ENCODE data around the gene PUS3.

PUS3 gene

GRCh38 chr11:125948278-125949051, 45.5 kb upstream of the PUS3 start:
- DNase-seq (ENCODE audit: low read depth, low spot score): no peak
- no peaks in the 10 kb centered on the region for H3K36me3 ChIP-seq (ENCODE audit: insufficient read depth, insufficient read length, low read length)
- H3K4me3 ChIP-seq (ENCODE audit: insufficient read length, low read depth): no peak overlapping the region
- no peaks in the 10 kb centered on the region for H3K27me3 ChIP-seq (ENCODE audit: insufficient read depth, insufficient read length)
- H3K9ac ChIP-seq (ENCODE audit: insufficient read length, low read depth): no peak overlapping the region
- no peaks in the 10 kb centered on the region for H3K9me3 ChIP-seq (ENCODE audit: insufficient read depth, low read length)
- peaks cover 3% of the 10 kb centered on the region for H3K4me1 ChIP-seq (ENCODE audit: insufficient read depth, insufficient read length)
- TF ChIP-seq YY1 (IDR thresholded peaks at IDR 0.05; ENCODE audit: insufficient read depth, insufficient read length): no peak
- TF ChIP-seq ZNF274 (IDR thresholded peaks at IDR 0.05; ENCODE audit: low read depth, low read length): no peak
- no peak for TF ChIP-seq SUZ12 (IDR thresholded peaks at IDR 0.05; ENCODE audit: extremely low read depth, insufficient read depth, insufficient read length)

GRCh38 chr11:125947419-125948277, 44.6 kb upstream of the PUS3 start:
- no peaks in the 10 kb centered on the region for H3K9me3 ChIP-seq (ENCODE audit: insufficient read depth, low read length)
- no peaks in the 10 kb centered on the region for H3K27me3 ChIP-seq (ENCODE audit: insufficient read depth, insufficient read length)
- H3K4me1 ChIP-seq (ENCODE audit: insufficient read depth, insufficient read length): peaks cover 6% of the 10 kb centered on the region
- H3K36me3 ChIP-seq (ENCODE audit: insufficient read depth, insufficient read length, low read length): no peaks in the 10 kb centered on the region
- TF ChIP-seq ZNF274 (IDR thresholded peaks at IDR 0.05; ENCODE audit: low read depth, low read length) (no peak), YY1 (IDR thresholded peaks at IDR 0.05; ENCODE audit: insufficient read depth, insufficient read length) (no peak), SUZ12 (IDR thresholded peaks at IDR 0.05; ENCODE audit: extremely low read depth, insufficient read depth, insufficient read length) (no peak)
- no peak overlapping the region for H3K9ac ChIP-seq (ENCODE audit: insufficient read length, low read depth)
- no peak overlapping the region for H3K4me3 ChIP-seq (ENCODE audit: insufficient read length, low read depth)
- no peak for DNase-seq (ENCODE audit: low read depth, low spot score)

DNA sequence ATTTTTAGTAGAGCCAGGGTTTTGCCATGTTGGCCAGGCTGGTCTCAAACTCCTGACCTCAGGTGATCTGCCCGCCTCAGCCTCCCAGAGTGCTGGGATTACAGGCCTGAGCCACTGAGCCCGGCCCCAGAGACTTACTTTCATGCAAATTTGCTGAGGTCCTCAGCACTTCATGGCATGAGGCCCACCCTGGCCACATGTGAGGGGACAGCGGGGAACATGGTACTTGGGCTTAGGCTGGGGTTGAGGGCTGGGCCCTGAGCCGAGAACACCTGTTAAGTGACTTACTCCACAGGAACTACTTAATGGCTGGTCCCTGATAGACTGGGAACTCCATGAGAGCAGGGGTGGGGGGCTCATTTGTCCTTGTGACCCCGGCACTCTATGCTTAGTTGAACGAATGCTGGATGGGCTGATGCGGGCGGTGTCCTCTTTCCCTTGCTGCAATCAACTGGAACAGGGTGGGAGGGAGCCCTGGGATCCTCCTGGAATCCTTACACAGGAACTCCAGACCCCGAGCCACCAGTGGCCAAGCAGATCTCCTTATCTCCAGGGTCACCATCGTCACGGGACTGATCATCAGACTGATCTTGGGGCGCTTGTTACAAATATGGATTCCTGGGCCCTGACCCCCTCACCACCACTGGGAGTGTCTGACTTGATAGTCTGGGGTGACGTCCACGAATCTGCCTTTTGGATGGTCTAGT, 43.9 kb upstream of the PUS3 start:
- DNase-seq (ENCODE audit: low read depth, low spot score): no peak
- no peak for TF ChIP-seq YY1 (IDR thresholded peaks at IDR 0.05; ENCODE audit: insufficient read depth, insufficient read length)
- H3K36me3 ChIP-seq (ENCODE audit: insufficient read depth, insufficient read length, low read length): no peaks in the 10 kb centered on the region
- H3K27me3 ChIP-seq (ENCODE audit: insufficient read depth, insufficient read length): no peaks in the 10 kb centered on the region
- H3K4me1 ChIP-seq (ENCODE audit: insufficient read depth, insufficient read length): peaks cover 6% of the 10 kb centered on the region
- H3K4me3 ChIP-seq (ENCODE audit: insufficient read length, low read depth): no peak overlapping the region
- H3K9ac ChIP-seq (ENCODE audit: insufficient read length, low read depth): no peak overlapping the region
- H3K9me3 ChIP-seq (ENCODE audit: insufficient read depth, low read length): no peaks in the 10 kb centered on the region

- Histone ChIP-seq H3K9ac (ENCODE audit: insufficient read length, low read depth) (no peak within 1 kb of the TSS), H3K4me3 (ENCODE audit: insufficient read length, low read depth) (no peak within 1 kb of the TSS), H3K27me3 (ENCODE audit: insufficient read depth, insufficient read length) (no peaks in the 10 kb centered on the region), H3K9me3 (ENCODE audit: insufficient read depth, low read length) (no peaks in the 10 kb centered on the region), H3K36me3 (ENCODE audit: insufficient read depth, insufficient read length, low read length) (no peaks in the 10 kb centered on the region), H3K4me1 (ENCODE audit: insufficient read depth, insufficient read length) (peaks cover 6% of the 10 kb centered on the region)
- TF ChIP-seq ZNF274 (IDR thresholded peaks at IDR 0.05; ENCODE audit: low read depth, low read length) (no peak), SUZ12 (IDR thresholded peaks at IDR 0.05; ENCODE audit: extremely low read depth, insufficient read depth, insufficient read length) (no peak), YY1 (IDR thresholded peaks at IDR 0.05; ENCODE audit: insufficient read depth, insufficient read length) (no peak)
- DNase-seq (ENCODE audit: low read depth, low spot score): no peak
These were observed 43.0 kb upstream of the PUS3 start, which contains the start of gene VSIG10L2 for GRCh38 chr11:125945797-125946520. TSS of gene VSIG10L2 (plus strand) at chr11:125946044. CDS start at chr11:125946056, 12 bp downstream.

DNA sequence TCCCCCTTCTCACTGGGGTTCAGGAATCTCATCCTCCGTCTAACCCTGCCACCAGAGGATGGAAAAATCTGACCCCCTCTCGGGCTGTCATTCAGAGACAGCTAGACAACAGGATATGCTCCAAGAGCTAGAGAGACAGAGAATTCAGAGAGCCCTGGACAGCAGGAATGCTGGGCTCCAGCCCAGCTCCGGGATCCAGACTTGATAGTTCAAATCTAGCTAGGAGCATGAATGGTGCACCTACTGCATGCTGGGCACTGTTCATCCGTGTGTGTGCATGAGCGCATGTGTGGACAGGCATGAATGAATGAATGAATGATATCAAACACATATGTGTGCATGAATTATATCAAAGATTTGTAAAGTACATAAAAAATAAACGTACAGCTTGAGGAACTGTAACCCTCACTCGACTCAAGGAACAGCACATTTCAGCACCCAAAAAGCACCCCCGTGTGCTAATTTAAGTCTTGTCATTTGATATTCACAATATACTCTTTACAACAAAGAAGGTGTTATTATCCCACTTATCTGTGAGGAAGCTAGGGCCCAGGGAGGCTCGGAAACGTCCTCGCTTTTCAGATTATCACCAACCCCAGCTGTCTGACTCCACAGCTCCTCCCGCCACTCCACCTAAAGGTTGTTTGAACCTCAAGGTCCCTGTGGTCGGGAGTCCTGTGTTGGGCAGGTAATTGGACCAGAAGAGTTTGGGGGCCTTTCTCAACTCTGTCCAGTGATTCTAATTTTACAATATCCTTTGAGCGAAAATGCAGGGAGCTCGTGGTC, 42.2 kb upstream of the PUS3 start:
- no peak for TF ChIP-seq SUZ12 (IDR thresholded peaks at IDR 0.05; ENCODE audit: extremely low read depth, insufficient read depth, insufficient read length)
- no peak for TF ChIP-seq YY1 (IDR thresholded peaks at IDR 0.05; ENCODE audit: insufficient read depth, insufficient read length)
- TF ChIP-seq ZNF274 (IDR thresholded peaks at IDR 0.05; ENCODE audit: low read depth, low read length): no peak

DNA sequence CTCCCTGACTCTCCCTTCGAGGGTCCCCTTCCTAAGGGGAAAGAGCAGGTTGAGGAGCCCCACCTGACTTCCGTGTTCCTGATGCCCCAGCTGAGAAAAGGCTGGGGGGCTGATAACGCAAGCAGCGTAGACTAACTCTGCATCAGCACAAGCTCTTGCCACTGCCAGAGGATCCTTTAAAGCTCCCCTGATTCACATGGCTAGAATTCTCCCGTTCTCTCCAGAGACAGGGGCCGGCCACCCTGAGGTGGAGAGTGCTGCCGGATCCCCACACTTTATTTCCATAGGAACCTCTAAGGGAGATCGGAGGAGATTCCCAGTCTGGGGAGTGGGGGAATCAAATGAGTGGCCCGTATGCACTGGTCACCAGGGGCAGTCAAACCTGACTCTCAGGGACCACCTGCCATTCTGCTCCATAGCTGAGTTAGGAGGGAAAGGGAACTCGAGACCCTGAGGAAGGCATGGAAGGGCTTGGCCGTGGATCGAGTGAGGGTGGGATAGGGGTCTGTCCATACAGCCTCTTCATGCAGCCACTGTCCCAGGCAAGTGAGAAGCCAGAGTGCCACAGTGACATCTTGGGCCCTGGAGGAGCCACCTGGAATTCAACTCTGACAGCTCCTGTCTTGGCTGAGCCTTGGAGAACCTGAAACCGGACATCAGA, 41.5 kb upstream of the PUS3 start:
- no peak for DNase-seq (ENCODE audit: low read depth, low spot score)
- Histone ChIP-seq H3K9me3 (ENCODE audit: insufficient read depth, low read length) (no peaks in the 10 kb centered on the region), H3K27me3 (ENCODE audit: insufficient read depth, insufficient read length) (no peaks in the 10 kb centered on the region), H3K36me3 (ENCODE audit: insufficient read depth, insufficient read length, low read length) (no peaks in the 10 kb centered on the region), H3K4me1 (ENCODE audit: insufficient read depth, insufficient read length) (peaks cover 6% of the 10 kb centered on the region), H3K4me3 (ENCODE audit: insufficient read length, low read depth) (no peak overlapping the region), H3K9ac (ENCODE audit: insufficient read length, low read depth) (no peak overlapping the region)
- TF ChIP-seq ZNF274 (IDR thresholded peaks at IDR 0.05; ENCODE audit: low read depth, low read length): no peak
- TF ChIP-seq YY1 (IDR thresholded peaks at IDR 0.05; ENCODE audit: insufficient read depth, insufficient read length): no peak
- no peak for TF ChIP-seq SUZ12 (IDR thresholded peaks at IDR 0.05; ENCODE audit: extremely low read depth, insufficient read depth, insufficient read length)

More for the DNA sequence above, 42.2 kb upstream of the PUS3 start:
- no peak overlapping the region for H3K9ac ChIP-seq (ENCODE audit: insufficient read length, low read depth)
- H3K4me3 ChIP-seq (ENCODE audit: insufficient read length, low read depth): no peak overlapping the region
- no peaks in the 10 kb centered on the region for H3K36me3 ChIP-seq (ENCODE audit: insufficient read depth, insufficient read length, low read length)
- no peaks in the 10 kb centered on the region for H3K9me3 ChIP-seq (ENCODE audit: insufficient read depth, low read length)
- H3K4me1 ChIP-seq (ENCODE audit: insufficient read depth, insufficient read length): peaks cover 6% of the 10 kb centered on the region
- no peak for DNase-seq (ENCODE audit: low read depth, low spot score)
- no peaks in the 10 kb centered on the region for H3K27me3 ChIP-seq (ENCODE audit: insufficient read depth, insufficient read length)

Data from NT2/D1 (cell line).